Transverse colon (tissue), 4 donors: ENCODE data around the gene ASXL2. TPM values are rescaled to one million over a fixed set of nuclear protein-coding genes. Genes with fewer than 3 reads are reported as not detected.
"Not testable (repeated sequence)": the region's sequence is repeated elsewhere in the genome, so short reads cannot be mapped to it uniquely, and the experiment has no call there.

Experiments used
- DNase-seq: peaks from one replicate; pipeline ENCODE4 v3.0.0-alpha.2; 2019
- H3K27ac ChIP-seq, 4 donors: fragments of 200-600 bp; sonication (generic); 2 replicates each; pipeline ENCODE4 v1.5.1; 2016 to 2018; ENCODE audit warnings: inconsistent platforms in 4 of 4
- H3K27me3 ChIP-seq: fragments of 200-600 bp; sonication (generic); 2 replicates; pipeline ENCODE4 v1.5.1; 2017; ENCODE audit warnings: inconsistent platforms
- H3K36me3 ChIP-seq, 4 donors: fragments of 200-600 bp; sonication (generic); 2 replicates each; pipeline ENCODE4 v1.5.1; 2017 to 2019; ENCODE audit warnings: inconsistent platforms in 4 of 4
- H3K4me1 ChIP-seq, 4 donors: fragments of 200-600 bp; sonication (generic); 2 replicates each; pipeline ENCODE4 v1.5.1; 2017 to 2020; ENCODE audit warnings: inconsistent platforms in 4 of 4
- H3K4me3 ChIP-seq, 4 donors: fragments of 200-600 bp; sonication (generic); 1 replicate in 1 of 4; 2 replicates in 3 of 4; pipeline versions ENCODE4 v1.5.1 to v1.6.1; 2017 to 2019; ENCODE audit warnings: inconsistent platforms in 4 of 4
- H3K9me3 ChIP-seq, 2 donors: fragments of 200-600 bp; sonication (generic); 2 replicates each; pipeline ENCODE4 v1.5.1; 2017 to 2019; ENCODE audit warnings: inconsistent platforms in 2 of 2
- CTCF ChIP-seq, 5 experiments: fragments of 200-600 bp in 3 of 5; fragments of 450-650 bp in 2 of 5; sonication (generic) in 3 of 5; IDR thresholded peaks; 1 replicate in 2 of 5; 2 replicates in 3 of 5; pipeline ENCODE4 v1.5.1; 2016 to 2017; ENCODE audit warnings: antibody characterized with exemption in 5 of 5, inconsistent platforms in 3 of 5, mild to moderate bottlenecking in 2 of 5, moderate library complexity in 1 of 5
- EP300 ChIP-seq: sonication (generic); formaldehyde crosslinking; IDR thresholded peaks from one replicate; pipeline ENCODE4 v1.6.1; 2017; ENCODE audit warnings: antibody characterized with exemption, low read depth
- POLR2A ChIP-seq: fragments of 450-650 bp; IDR thresholded peaks from one replicate; pipeline ENCODE4 v1.6.1; 2016; ENCODE audit warnings: antibody characterized with exemption, mild to moderate bottlenecking, moderate library complexity
- POLR2AphosphoS5 ChIP-seq, 3 donors: sonication (generic); formaldehyde crosslinking; IDR thresholded peaks; one replicate each; pipeline ENCODE4 v1.6.1; 2016; ENCODE audit warnings: antibody characterized with exemption in 3 of 3
- WGBS, 2 donors: methylation state at CpG; one replicate each; pipeline ENCODE4 v1.1.5; 2018; ENCODE audit warnings: low coverage in 1 of 2; 5-methylcytosine and 5-hydroxymethylcytosine counted together
- in situ Hi-C, 4 donors: fragments of 200-750 bp; cut with MboI; loops; one replicate each; pipeline versions ENCODE4 v1.15.0 to v1.15.1; 2017; ENCODE audit warnings: low sequenced_read_pairs in 3 of 4, low pct_ligation_motif_present in 1 of 4, low pct_unique_long_range_greater_than_20kb in 1 of 4
- intact Hi-C: fragments of 100-400 bp; cut with DNase I; formaldehyde crosslinking; loops from one replicate; pipeline ENCODE4 v1.15.1; 2023; ENCODE audit warnings: low total_unique reads
- total RNA-seq, 4 donors: library from RNA; depleted of rRNA; stranded (reverse); fragments of >200 nt; gene quantifications; one replicate each; pipeline ENCODE4 v1.1.0, GENCODE V29; 2016

Gene ASXL2
- total RNA-seq, 4 donors from 2014 or later, result 17.3 to 36.6 (median 23.3) TPM

GRCh38 chr2:25912851-25913695, 34.8 kb upstream of the ASXL2 start:
- intact Hi-C loops (no loop called here), in situ Hi-C loops (no loop called here)
- no peaks in the 10 kb centered on the region for H3K27me3 ChIP-seq
- no peak for TF ChIP-seq CTCF (IDR thresholded peaks at IDR 0.05)
- no peak for TF ChIP-seq POLR2AphosphoS5 (IDR thresholded peaks at IDR 0.05)
- no peak for TF ChIP-seq POLR2A
- no peak for TF ChIP-seq EP300
- no peaks in the 10 kb centered on the region for H3K9me3 ChIP-seq
- H3K4me1 ChIP-seq, result no peaks in the 10 kb centered on the region
- no peak overlapping the region for H3K27ac ChIP-seq
- no peak overlapping the region for H3K4me3 ChIP-seq
- 33 to 37% methylated on average over 6 to 10 of the region's 10 CpGs for WGBS, 2 donors
- no peaks in the 10 kb centered on the region for H3K36me3 ChIP-seq
- no peak for DNase-seq

- H3K36me3 ChIP-seq, H3K27me3 ChIP-seq, H3K27ac ChIP-seq, in situ Hi-C loops, H3K4me3 ChIP-seq, H3K4me1 ChIP-seq, H3K9me3 ChIP-seq, DNase-seq, intact Hi-C loops: not testable (repeated sequence)
- 65 to 73% methylated on average over 2 to 5 of the region's 5 CpGs for WGBS, 2 donors
These were observed 31.3 kb upstream of the ASXL2 start for GRCh38 chr2:25909574-25909973.

- intact Hi-C loops (no loop called here), in situ Hi-C loops (no loop called here)
- TF ChIP-seq CTCF (IDR thresholded peaks at IDR 0.05) (no peak), POLR2AphosphoS5 (IDR thresholded peaks at IDR 0.05) (no peak), EP300 (no peak), POLR2A (no peak)
- H3K4me1 ChIP-seq, result no peaks in the 10 kb centered on the region
- no peak overlapping the region for H3K4me3 ChIP-seq
- whole genome bisulfite sequencing, 2 donors, result 86 to 89% methylated on average over 1 to 2 of the region's 2 CpGs
- no peaks in the 10 kb centered on the region for H3K9me3 ChIP-seq
- no peaks in the 10 kb centered on the region for H3K27me3 ChIP-seq
- H3K27ac ChIP-seq, result no peak overlapping the region
- H3K36me3 ChIP-seq, result no peaks in the 10 kb centered on the region
- no peak for DNase-seq
These were observed 26.8 kb upstream of the ASXL2 start for GRCh38 chr2:25905126-25905525.

GRCh38 chr2:25903216-25903776, 25.0 kb upstream of the ASXL2 start:
- 87 to 93% methylated on average over 2 to 5 of the region's 5 CpGs for WGBS, 2 donors
- Histone ChIP-seq H3K9me3 (no peaks in the 10 kb centered on the region), H3K27me3 (no peaks in the 10 kb centered on the region), H3K36me3 (no peaks in the 10 kb centered on the region), H3K4me3 (no peak overlapping the region), H3K27ac (no peak overlapping the region), H3K4me1 (no peaks in the 10 kb centered on the region)
- no peak for DNase-seq
- intact Hi-C loops, result no loop called here
- TF ChIP-seq POLR2AphosphoS5 (IDR thresholded peaks at IDR 0.05) (no peak), EP300 (no peak), POLR2A (no peak), CTCF (IDR thresholded peaks at IDR 0.05) (no peak)
- in situ Hi-C loops, result no loop called here
